ENCODE data around the gene TRMU. TPM values are rescaled to one million over a fixed set of nuclear protein-coding genes. Genes with fewer than 3 reads are reported as not detected.

The TRMU gene
- total and polyA plus RNA-seq, 2 experiments from 2014 or later, result 48.3 to 70.4 TPM

GRCh38 chr22:46372686-46373085, 37.2 kb downstream of the TRMU start:
- Histone ChIP-seq H3K4me3 (no peak overlapping the region), H3K27me3 (ENCODE audit: insufficient read depth) (no peaks in the 10 kb centered on the region), H3K4me1 (ENCODE audit: insufficient read depth) (peaks cover 8% of the 10 kb centered on the region), H3K9me2 (ENCODE audit: insufficient read depth) (no peaks in the 10 kb centered on the region), H2AFZ (no peak overlapping the region), H3K36me3 (ENCODE audit: insufficient read depth) (no peaks in the 10 kb centered on the region), H3K79me2 (replicated peaks; ENCODE audit: insufficient read depth) (no peaks in the 10 kb centered on the region), H4K20me1 (replicated peaks; ENCODE audit: insufficient read depth) (no peaks in the 10 kb centered on the region), H3K4me2 (no peak overlapping the region), H3K27ac (ENCODE audit: low read depth) (no peak overlapping the region), H3F3A (replicated peaks; ENCODE audit: low read depth) (0 out of 2 replicates have a peak, but pooled peaks cover 4% of the 10 kb centered on the region)
- ATAC-seq, result no peak
- DNase-seq (ENCODE audit: low spot score), result no peak
- Mint-ChIP-seq H3K36me3 (ENCODE audit: low read depth) (peaks cover 15% of the 10 kb centered on the region), H3K4me3 (no peak overlapping the region), H3K27me3 (ENCODE audit: insufficient read depth, low read depth, poor library complexity) (peaks cover 4% of the 10 kb centered on the region), H3K27ac (no peak overlapping the region), H3K4me1 (peaks cover 16% of the 10 kb centered on the region), H3K9me3 (no peaks in the 10 kb centered on the region; the same call in 2 of the 3 replicates)
- no peak for TF ChIP-seq CTCF (conservative IDR thresholded peaks at IDR 0.05; ENCODE audit: low read depth in 2 of 2)
- TF ChIP-seq NANOG (IDR thresholded peaks at IDR 0.05; ENCODE audit: borderline replicate concordance), result no peak
- TF ChIP-seq ZNF114 (CRISPR knock-in tag; IDR thresholded peaks at IDR 0.05), result no peak
- TF ChIP-seq ZNF331 (CRISPR knock-in tag; IDR thresholded peaks at IDR 0.05; ENCODE audit: low read depth), result no peak

- Histone ChIP-seq H2AFZ (no peak overlapping the region), H3K4me1 (ENCODE audit: insufficient read depth) (peaks cover 9% of the 10 kb centered on the region), H3K36me3 (ENCODE audit: insufficient read depth) (no peaks in the 10 kb centered on the region), H3K27ac (ENCODE audit: low read depth) (no peak overlapping the region), H3F3A (replicated peaks; ENCODE audit: low read depth) (no peaks in the 10 kb centered on the region), H3K4me2 (no peak overlapping the region), H4K20me1 (replicated peaks; ENCODE audit: insufficient read depth) (no peaks in the 10 kb centered on the region), H3K27me3 (ENCODE audit: insufficient read depth) (no peaks in the 10 kb centered on the region), H3K79me2 (replicated peaks; ENCODE audit: insufficient read depth) (no peaks in the 10 kb centered on the region), H3K4me3 (no peak overlapping the region), H3K9me2 (ENCODE audit: insufficient read depth) (no peaks in the 10 kb centered on the region)
- Mint-ChIP-seq H3K27ac (no peak overlapping the region), H3K4me3 (no peak overlapping the region), H3K36me3 (ENCODE audit: low read depth) (peaks cover 15% of the 10 kb centered on the region), H3K9me3 (no peaks in the 10 kb centered on the region; the same call in 2 of the 3 replicates), H3K4me1 (peaks cover 14% of the 10 kb centered on the region), H3K27me3 (ENCODE audit: insufficient read depth, low read depth, poor library complexity) (peaks cover 4% of the 10 kb centered on the region)
- no peak for ATAC-seq
- no peak for DNase-seq (ENCODE audit: low spot score)
- TF ChIP-seq JUNB (IDR thresholded peaks at IDR 0.05; ENCODE audit: unreplicated experiment), result no peak
- TF ChIP-seq STAT1 (IDR thresholded peaks at IDR 0.05; ENCODE audit: unreplicated experiment), result no peak
- TF ChIP-seq POLR2AphosphoS5 (IDR thresholded peaks at IDR 0.05; ENCODE audit: low read depth), result no peak
- no peak for TF ChIP-seq REST (IDR thresholded peaks at IDR 0.05; ENCODE audit: unreplicated experiment)
- no peak for TF ChIP-seq NANOG (IDR thresholded peaks at IDR 0.05; ENCODE audit: borderline replicate concordance)
- TF ChIP-seq ZNF331 (CRISPR knock-in tag; IDR thresholded peaks at IDR 0.05; ENCODE audit: low read depth), result no peak
- no peak for TF ChIP-seq EZH2 (IDR thresholded peaks at IDR 0.05; ENCODE audit: low read depth, unreplicated experiment)
- no peak for TF ChIP-seq ZNF462 (CRISPR knock-in tag; IDR thresholded peaks at IDR 0.05)
- no peak for TF ChIP-seq EZH2phosphoT487 (IDR thresholded peaks at IDR 0.05; ENCODE audit: unreplicated experiment)
Observed at GRCh38 chr22:46373159-46373558, 37.6 kb downstream of the TRMU start.

All from GM23338 (cell line).